ENCODE measurements around the gene TAS1R2.

DNA sequence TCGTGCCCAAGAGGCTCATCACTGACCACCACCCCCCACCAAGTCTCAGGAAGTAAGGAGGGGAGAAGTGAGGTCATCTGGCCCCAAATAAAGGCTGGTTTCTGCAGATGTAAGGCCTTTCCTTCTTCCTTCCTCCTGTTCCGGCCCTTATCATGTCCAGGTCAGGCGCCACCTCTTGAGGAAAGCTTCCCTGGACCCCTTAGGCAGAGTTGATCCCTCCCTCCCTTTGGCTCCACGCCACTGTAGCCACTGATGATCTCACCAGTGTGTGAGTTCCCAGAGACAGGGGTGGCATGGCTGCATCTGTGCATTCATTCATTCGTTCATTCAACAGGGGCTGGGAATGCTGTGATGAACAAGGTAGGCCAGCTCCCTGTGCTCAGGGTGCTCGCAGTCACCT lies 59.2 kb downstream of the TAS1R2 start:
- TF ChIP-seq, protein P1, sequence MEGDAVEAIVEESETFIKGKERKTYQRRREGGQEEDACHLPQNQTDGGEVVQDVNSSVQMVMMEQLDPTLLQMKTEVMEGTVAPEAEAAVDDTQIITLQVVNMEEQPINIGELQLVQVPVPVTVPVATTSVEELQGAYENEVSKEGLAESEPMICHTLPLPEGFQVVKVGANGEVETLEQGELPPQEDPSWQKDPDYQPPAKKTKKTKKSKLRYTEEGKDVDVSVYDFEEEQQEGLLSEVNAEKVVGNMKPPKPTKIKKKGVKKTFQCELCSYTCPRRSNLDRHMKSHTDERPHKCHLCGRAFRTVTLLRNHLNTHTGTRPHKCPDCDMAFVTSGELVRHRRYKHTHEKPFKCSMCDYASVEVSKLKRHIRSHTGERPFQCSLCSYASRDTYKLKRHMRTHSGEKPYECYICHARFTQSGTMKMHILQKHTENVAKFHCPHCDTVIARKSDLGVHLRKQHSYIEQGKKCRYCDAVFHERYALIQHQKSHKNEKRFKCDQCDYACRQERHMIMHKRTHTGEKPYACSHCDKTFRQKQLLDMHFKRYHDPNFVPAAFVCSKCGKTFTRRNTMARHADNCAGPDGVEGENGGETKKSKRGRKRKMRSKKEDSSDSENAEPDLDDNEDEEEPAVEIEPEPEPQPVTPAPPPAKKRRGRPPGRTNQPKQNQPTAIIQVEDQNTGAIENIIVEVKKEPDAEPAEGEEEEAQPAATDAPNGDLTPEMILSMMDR (IDR thresholded peaks at IDR 0.05) = no peak
- no peak for TF ChIP-seq POLR2A (IDR thresholded peaks at IDR 0.05)
- TF ChIP-seq POLR2AphosphoS5 (IDR thresholded peaks at IDR 0.05; ENCODE audit: insufficient read depth in 1 of 2, low read depth in 1 of 2) = no peak
